HEK293 (cell line): ENCODE measurements around the gene MLH3.

Experiments
- CTCF ChIA-PET: fragments of 350-600 bp; formaldehyde crosslinking; extraction: SDS; loops from one replicate; lab custom pipeline; 2021; ENCODE audit warnings: antibody characterized with exemption; lab: Yijun Ruan, JAX
- POLR2A ChIA-PET: fragments of 300-600 bp; formaldehyde crosslinking; extraction: SDS; loops from one replicate; lab custom pipeline; 2020; ENCODE audit warnings: antibody characterized with exemption, inconsistent platforms; lab: Yijun Ruan, JAX
- H3K27ac ChIP-seq: fragments of 200-500 bp; sonication (Bioruptor generic); 2 replicates; pipeline ENCODE4 v1.5.1; 2014; ENCODE audit warnings: low read depth, low read length, control low read depth, inconsistent platforms; ENCODE audit errors: extremely low read depth
- H3K36me3 ChIP-seq, 2 experiments: fragments of 200-500 bp in 1 of 2; sonication (Bioruptor generic) in 1 of 2; 1 replicate in 1 of 2; 2 replicates in 1 of 2; pipeline ENCODE4 v1.5.1; 2014 to 2017; ENCODE audit warnings: inconsistent platforms in 2 of 2, low read length in 2 of 2; ENCODE audit not compliant: control insufficient read depth in 2 of 2, insufficient read depth in 1 of 2
- H3K4me1 ChIP-seq: fragments of 200-500 bp; sonication (Bioruptor generic); 2 replicates; pipeline ENCODE4 v1.5.1; 2014; ENCODE audit warnings: mild to moderate bottlenecking, low read length, inconsistent platforms; ENCODE audit not compliant: control insufficient read depth, insufficient read depth
- H3K4me3 ChIP-seq: 2 replicates; pipeline ENCODE4 v1.5.1; 2011; ENCODE audit warnings: low read depth, mild to moderate bottlenecking, control low read depth, low read length, moderate library complexity
- H3K9me3 ChIP-seq: fragments of 200-500 bp; sonication (Bioruptor generic); 2 replicates; pipeline ENCODE4 v1.5.1; 2014; ENCODE audit warnings: low read depth, low read length, inconsistent platforms; ENCODE audit not compliant: control insufficient read depth, insufficient read depth
- BCL11B ChIP-seq: fragments of 450-650 bp; formaldehyde crosslinking; IDR thresholded peaks from 2 replicates; pipeline ENCODE4 v1.5.1; 2016; ENCODE audit warnings: low read depth, missing biosample characterization, missing genetic modification characterization
- ELK4 ChIP-seq: IDR thresholded peaks from 2 replicates; pipeline ENCODE4 v1.6.1; 2011; ENCODE audit warnings: mild to moderate bottlenecking, low read depth, low read length, borderline replicate concordance
- HIC1 ChIP-seq: fragments of 450-650 bp; formaldehyde crosslinking; IDR thresholded peaks from 2 replicates; pipeline ENCODE4 v1.5.1; 2016; ENCODE audit warnings: missing biosample characterization, missing genetic modification characterization
- PRDM1 ChIP-seq: fragments of 450-650 bp; formaldehyde crosslinking; IDR thresholded peaks from 2 replicates; pipeline ENCODE4; 2016; ENCODE audit warnings: missing biosample characterization, missing genetic modification characterization
- PRDM6 ChIP-seq: fragments of 450-650 bp; formaldehyde crosslinking; IDR thresholded peaks from 2 replicates; pipeline ENCODE4 v1.5.1; 2017; ENCODE audit warnings: missing biosample characterization, missing genetic modification characterization
- SCRT1 ChIP-seq: fragments of 450-650 bp; formaldehyde crosslinking; IDR thresholded peaks from 2 replicates; pipeline ENCODE4 v1.5.1; 2016; ENCODE audit warnings: missing biosample characterization, missing genetic modification characterization, borderline replicate concordance
- TCF7L2 ChIP-seq: IDR thresholded peaks from 2 replicates; pipeline ENCODE4 v1.6.1; 2011; ENCODE audit warnings: low read depth, mild to moderate bottlenecking, inconsistent platforms, low read length, moderate library complexity, borderline replicate concordance
- TSHZ1 ChIP-seq: fragments of 450-650 bp; formaldehyde crosslinking; IDR thresholded peaks from 2 replicates; pipeline ENCODE4 v1.5.1; 2016; ENCODE audit warnings: missing biosample characterization, missing genetic modification characterization, borderline replicate concordance
- WT1 ChIP-seq: fragments of 450-650 bp; formaldehyde crosslinking; IDR thresholded peaks from 2 replicates; pipeline ENCODE4 v1.5.1; 2016; ENCODE audit warnings: missing biosample characterization, missing genetic modification characterization
- ZBTB17 ChIP-seq: fragments of 450-650 bp; formaldehyde crosslinking; IDR thresholded peaks from 2 replicates; pipeline ENCODE4 v1.5.1; 2016; ENCODE audit warnings: missing biosample characterization, missing genetic modification characterization
- ZBTB8A ChIP-seq: fragments of 450-650 bp; formaldehyde crosslinking; IDR thresholded peaks from 2 replicates; pipeline ENCODE4 v1.5.1; 2016; ENCODE audit warnings: missing biosample characterization, missing genetic modification characterization
- ZFP69B ChIP-seq: fragments of 450-650 bp; formaldehyde crosslinking; IDR thresholded peaks from 2 replicates; pipeline ENCODE4 v1.5.1; 2016; ENCODE audit warnings: missing biosample characterization, missing genetic modification characterization
- ZNF138 ChIP-seq: fragments of 450-650 bp; formaldehyde crosslinking; IDR thresholded peaks from 2 replicates; pipeline ENCODE4 v1.5.1; 2016; ENCODE audit warnings: missing biosample characterization, missing genetic modification characterization, borderline replicate concordance
- ZNF248 ChIP-seq: fragments of 450-650 bp; formaldehyde crosslinking; IDR thresholded peaks from 2 replicates; pipeline ENCODE4 v1.5.1; 2017; ENCODE audit warnings: missing biosample characterization, missing genetic modification characterization
- ZNF266 ChIP-seq: fragments of 450-650 bp; formaldehyde crosslinking; IDR thresholded peaks from 2 replicates; pipeline ENCODE4 v1.5.1; 2016; ENCODE audit warnings: missing biosample characterization, missing genetic modification characterization, low read depth
- ZNF302 ChIP-seq: fragments of 450-650 bp; formaldehyde crosslinking; IDR thresholded peaks from 2 replicates; pipeline ENCODE4 v1.5.1; 2016; ENCODE audit warnings: missing biosample characterization, missing genetic modification characterization, low read depth
- ZNF335 ChIP-seq: fragments of 450-650 bp; formaldehyde crosslinking; conservative IDR thresholded peaks from 2 replicates; pipeline ENCODE4 v1.5.1; 2016; ENCODE audit warnings: missing biosample characterization, missing genetic modification characterization
- ZNF350 ChIP-seq: fragments of 450-650 bp; formaldehyde crosslinking; IDR thresholded peaks from 2 replicates; pipeline ENCODE4 v1.5.0; 2017; ENCODE audit warnings: missing biosample characterization, mild to moderate bottlenecking, missing genetic modification characterization
- ZNF366 ChIP-seq: fragments of 450-650 bp; formaldehyde crosslinking; conservative IDR thresholded peaks from 2 replicates; pipeline ENCODE4 v1.5.1; 2016; ENCODE audit warnings: missing biosample characterization, missing genetic modification characterization
- ZNF473 ChIP-seq: fragments of 450-650 bp; formaldehyde crosslinking; IDR thresholded peaks from 2 replicates; pipeline ENCODE4 v1.5.1; 2017; ENCODE audit warnings: missing biosample characterization, missing genetic modification characterization
- ZNF501 ChIP-seq: fragments of 450-650 bp; formaldehyde crosslinking; IDR thresholded peaks from 2 replicates; pipeline ENCODE4 v1.5.1; 2016; ENCODE audit warnings: missing biosample characterization, missing genetic modification characterization
- ZNF571 ChIP-seq: fragments of 450-650 bp; formaldehyde crosslinking; IDR thresholded peaks from 2 replicates; pipeline ENCODE4 v1.5.0; 2017; ENCODE audit warnings: missing biosample characterization, missing genetic modification characterization
- ZNF629 ChIP-seq: fragments of 450-650 bp; formaldehyde crosslinking; IDR thresholded peaks from 2 replicates; pipeline ENCODE4 v1.5.1; 2017; ENCODE audit warnings: missing biosample characterization, missing genetic modification characterization
- ZNF645 ChIP-seq: fragments of 450-650 bp; formaldehyde crosslinking; IDR thresholded peaks from 2 replicates; pipeline ENCODE4; 2016; ENCODE audit warnings: missing biosample characterization, missing genetic modification characterization
- ZNF692 ChIP-seq: fragments of 450-650 bp; formaldehyde crosslinking; IDR thresholded peaks from 2 replicates; pipeline ENCODE4 v1.5.1; 2016; ENCODE audit warnings: missing biosample characterization, missing genetic modification characterization
- ZNF76 ChIP-seq: fragments of 450-650 bp; formaldehyde crosslinking; IDR thresholded peaks from 2 replicates; pipeline ENCODE4; 2016; ENCODE audit warnings: low read depth, missing biosample characterization, missing genetic modification characterization, borderline replicate concordance

The MLH3 gene

GRCh38 chr14:75068294-75069120, 17.2 kb upstream of the MLH3 start:
- CTCF ChIA-PET: interaction anchor here (0.6 to 0.7 kb wide), 2 partner anchors 11 to 638 kb away, joined by 3 read pairs; no protein-coding TSS in a partner anchor
- H3K4me1 ChIP-seq: peaks cover 5% of the 10 kb centered on the region
- POLR2A ChIA-PET: interaction anchor here (0.6 to 1.4 kb wide), 3 partner anchors 44 to 575 kb away, joined by 3 to 5 read pairs (median 3); partner anchors contain the start of genes NEK9 and NPC2
- H3K4me3 ChIP-seq: peak overlapping the region; percentile 60
- H3K36me3 ChIP-seq: no peaks in the 10 kb centered on the region
- H3K27ac ChIP-seq: peak overlapping the region; percentile 78
- no peaks in the 10 kb centered on the region for H3K9me3 ChIP-seq
- TF ChIP-seq PRDM6 (tag by site-specific recombination): peak; percentile 65; the same call in 1 of the 2 replicates
- TF ChIP-seq ZNF692 (tag by site-specific recombination): peak; percentile 41; the same call in 1 of the 2 replicates
- no peak for TF ChIP-seq ELK4
- TF ChIP-seq ZNF571 (tag by site-specific recombination): no peak
- no peak for TF ChIP-seq ZNF350
- no peak for TF ChIP-seq HIC1 (tag by site-specific recombination)
- no peak for TF ChIP-seq ZNF473 (tag by site-specific recombination)
- no peak for TF ChIP-seq ZNF645
- TF ChIP-seq ZNF248 (tag by site-specific recombination): no peak
- no peak for TF ChIP-seq ZNF138 (tag by site-specific recombination)
- 0 out of 2 replicates have a peak, but pooled peaks have one; percentile 31 for TF ChIP-seq ZNF629 (tag by site-specific recombination)
- TF ChIP-seq TSHZ1 (tag by site-specific recombination): no peak
- 0 out of 2 replicates have a peak, but pooled peaks have one; percentile 34 for TF ChIP-seq ZBTB17 (tag by site-specific recombination)
- TF ChIP-seq ZNF302: no peak
- TF ChIP-seq BCL11B: no peak
- TF ChIP-seq ZNF266: no peak
- peak; percentile 81 for TF ChIP-seq ZNF335 (tag by site-specific recombination)
- TF ChIP-seq TCF7L2: no peak
- TF ChIP-seq ZNF76 (tag by site-specific recombination): no peak
- TF ChIP-seq ZNF501 (tag by site-specific recombination): 0 out of 2 replicates have a peak, but pooled peaks have one; percentile 14
- peak; percentile 89 for TF ChIP-seq PRDM1 (tag by site-specific recombination)
- peak; percentile 82 for TF ChIP-seq ZNF366 (tag by site-specific recombination)
- no peak for TF ChIP-seq SCRT1 (tag by site-specific recombination)
- TF ChIP-seq ZFP69B (tag by site-specific recombination): peak; percentile 18; the same call in 1 of the 2 replicates
- TF ChIP-seq WT1 (tag by site-specific recombination): no peak
- no peak for TF ChIP-seq ZBTB8A (tag by site-specific recombination)
